Uterus (tissue), 2 donors: ENCODE results near the gene DLK1.

Source experiments
- POLR2A ChIP-seq, 2 donors: fragments of 450-650 bp; IDR thresholded peaks; one replicate each; pipeline ENCODE4 v1.6.1; 2016; ENCODE audit warnings: antibody characterized with exemption in 2 of 2, mild to moderate bottlenecking in 1 of 2, moderate library complexity in 1 of 2
- TF ChIP-seq, protein P1 (sequence below), 4 experiments: fragments of 200-600 bp in 2 of 4; fragments of 450-650 bp in 2 of 4; sonication (generic) in 2 of 4; IDR thresholded peaks; one replicate each; pipeline ENCODE4 v1.5.1; 2016 to 2019; ENCODE audit warnings: antibody characterized with exemption in 4 of 4, mild to moderate bottlenecking in 2 of 4, moderate library complexity in 1 of 4

DNA sequence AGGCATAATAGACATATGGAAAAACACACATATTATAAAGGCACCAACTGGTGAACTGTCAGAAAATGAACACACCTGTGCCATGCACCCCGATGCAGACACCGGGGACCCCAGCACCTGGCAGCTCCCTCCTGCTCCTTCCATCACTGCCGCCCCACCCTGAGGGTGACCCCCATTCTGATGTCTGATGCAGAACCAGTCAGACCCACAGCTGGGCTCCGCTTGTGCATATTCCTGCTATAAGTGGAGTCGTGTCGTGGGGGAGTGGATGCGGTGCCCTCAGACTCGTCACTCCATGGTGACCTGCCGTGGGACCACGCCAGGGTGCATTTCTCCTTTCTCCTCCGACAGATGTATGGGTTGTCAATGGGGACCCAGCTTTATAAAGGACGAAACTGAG is 53.6 kb downstream of the DLK1 start:
- TF ChIP-seq, protein P1, sequence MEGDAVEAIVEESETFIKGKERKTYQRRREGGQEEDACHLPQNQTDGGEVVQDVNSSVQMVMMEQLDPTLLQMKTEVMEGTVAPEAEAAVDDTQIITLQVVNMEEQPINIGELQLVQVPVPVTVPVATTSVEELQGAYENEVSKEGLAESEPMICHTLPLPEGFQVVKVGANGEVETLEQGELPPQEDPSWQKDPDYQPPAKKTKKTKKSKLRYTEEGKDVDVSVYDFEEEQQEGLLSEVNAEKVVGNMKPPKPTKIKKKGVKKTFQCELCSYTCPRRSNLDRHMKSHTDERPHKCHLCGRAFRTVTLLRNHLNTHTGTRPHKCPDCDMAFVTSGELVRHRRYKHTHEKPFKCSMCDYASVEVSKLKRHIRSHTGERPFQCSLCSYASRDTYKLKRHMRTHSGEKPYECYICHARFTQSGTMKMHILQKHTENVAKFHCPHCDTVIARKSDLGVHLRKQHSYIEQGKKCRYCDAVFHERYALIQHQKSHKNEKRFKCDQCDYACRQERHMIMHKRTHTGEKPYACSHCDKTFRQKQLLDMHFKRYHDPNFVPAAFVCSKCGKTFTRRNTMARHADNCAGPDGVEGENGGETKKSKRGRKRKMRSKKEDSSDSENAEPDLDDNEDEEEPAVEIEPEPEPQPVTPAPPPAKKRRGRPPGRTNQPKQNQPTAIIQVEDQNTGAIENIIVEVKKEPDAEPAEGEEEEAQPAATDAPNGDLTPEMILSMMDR (IDR thresholded peaks at IDR 0.05) = no peak
- no peak for TF ChIP-seq POLR2A (IDR thresholded peaks at IDR 0.05)
